GM12891 (cell line): ENCODE data around the gene IER3.

ENCODE experiments used
- DNase-seq: peaks from one replicate; pipeline ENCODE4 v3.0.0; 2011; ENCODE audit warnings: low spot score; ENCODE audit not compliant: insufficient read length
- FAIRE-seq: peaks from 2 replicates; lab custom pipeline; 2011; peaks lifted over from hg19 to GRCh38; lab: Jason Lieb, UNC
- PAX5 ChIP-seq: IDR thresholded peaks from 2 replicates; pipeline ENCODE4 v1.6.1; 2011; ENCODE audit warnings: low read length, moderate library complexity, mild to moderate bottlenecking; ENCODE audit not compliant: insufficient read depth, severe bottlenecking
- POLR2A ChIP-seq: IDR thresholded peaks from 2 replicates; pipeline ENCODE4 v1.6.1; 2011; ENCODE audit warnings: low read depth, low read length, control low read depth
- POLR2AphosphoS5 ChIP-seq: IDR thresholded peaks from 2 replicates; pipeline ENCODE4 v1.6.1; 2011; ENCODE audit warnings: low read depth, low read length, control low read depth
- POU2F2 ChIP-seq: IDR thresholded peaks from 2 replicates; pipeline ENCODE4 v1.6.1; 2011; ENCODE audit warnings: low read depth, mild to moderate bottlenecking, control low read depth, low read length, moderate library complexity
- SPI1 ChIP-seq: IDR thresholded peaks from 2 replicates; pipeline ENCODE4 v1.6.1; 2011; ENCODE audit warnings: low read depth, low read length, control low read depth
- TAF1 ChIP-seq: IDR thresholded peaks from 2 replicates; pipeline ENCODE4 v1.6.1; 2011; ENCODE audit warnings: low read depth, low read length, control low read depth

Gene IER3

GRCh38 chr6:30780642-30780920, 36.2 kb upstream of the IER3 start:
- no peak for FAIRE-seq
- no peak for TF ChIP-seq POU2F2
- TF ChIP-seq POLR2A = no peak
- no peak for TF ChIP-seq POLR2AphosphoS5

GRCh38 chr6:30779850-30780641, 35.7 kb upstream of the IER3 start:
- TF ChIP-seq SPI1 (no peak), POLR2AphosphoS5 (no peak), POU2F2 (no peak), POLR2A (no peak), PAX5 (no peak), TAF1 (no peak)
- FAIRE-seq (no peak), DNase-seq (no peak)

More at GRCh38 chr6:30780642-30780920, 36.2 kb upstream of the IER3 start:
- no peak for DNase-seq

- no peak for DNase-seq
These were observed 33.8 kb upstream of the IER3 start for GRCh38 chr6:30778001-30778635.

GRCh38 chr6:30777155-30777485, 32.8 kb upstream of the IER3 start:
- DNase-seq (no peak), FAIRE-seq (no peak)
- TF ChIP-seq TAF1 = no peak
- TF ChIP-seq POLR2AphosphoS5 = no peak
- no peak for TF ChIP-seq SPI1
- TF ChIP-seq POU2F2 = no peak
- TF ChIP-seq PAX5 = no peak
- TF ChIP-seq POLR2A = no peak

More at GRCh38 chr6:30778001-30778635, 33.8 kb upstream of the IER3 start:
- no peak for TF ChIP-seq PAX5
- no peak for TF ChIP-seq POU2F2
- no peak for TF ChIP-seq TAF1
- no peak for TF ChIP-seq POLR2A
- no peak for TF ChIP-seq POLR2AphosphoS5
- TF ChIP-seq SPI1 = no peak
- no peak for FAIRE-seq

GRCh38 chr6:30776390-30777154, 32.2 kb upstream of the IER3 start:
- FAIRE-seq = no peak
- TF ChIP-seq SPI1 (peak; percentile 56; the same call in 1 of the 2 replicates), POLR2A (no peak)
- DNase-seq = no peak

- FAIRE-seq = no peak
- no peak for DNase-seq
- TF ChIP-seq SPI1 = no peak
- TF ChIP-seq TAF1 = no peak
These were observed 30.8 kb upstream of the IER3 start for GRCh38 chr6:30775104-30775503.

GRCh38 chr6:30774701-30775100, 30.4 kb upstream of the IER3 start:
- TF ChIP-seq TAF1 (no peak), PAX5 (no peak), POU2F2 (no peak), SPI1 (no peak), POLR2A (no peak), POLR2AphosphoS5 (no peak)
- no peak for FAIRE-seq

GRCh38 chr6:30770592-30770991, 26.2 kb upstream of the IER3 start:
- no peak for TF ChIP-seq POU2F2
- no peak for TF ChIP-seq PAX5
- no peak for TF ChIP-seq POLR2A
- TF ChIP-seq TAF1 = no peak
- TF ChIP-seq SPI1 = no peak
- no peak for FAIRE-seq

More at GRCh38 chr6:30774701-30775100, 30.4 kb upstream of the IER3 start:
- DNase-seq = no peak

GRCh38 chr6:30769853-30770524, 25.6 kb upstream of the IER3 start:
- no peak for TF ChIP-seq TAF1
- TF ChIP-seq PAX5 = no peak
- no peak for TF ChIP-seq POLR2AphosphoS5
- no peak for TF ChIP-seq POLR2A
- no peak for FAIRE-seq

More at GRCh38 chr6:30770592-30770991, 26.2 kb upstream of the IER3 start:
- DNase-seq = no peak

More at GRCh38 chr6:30769853-30770524, 25.6 kb upstream of the IER3 start:
- DNase-seq = no peak
